ENCODE measurements around the gene SPINT2.

DNA sequence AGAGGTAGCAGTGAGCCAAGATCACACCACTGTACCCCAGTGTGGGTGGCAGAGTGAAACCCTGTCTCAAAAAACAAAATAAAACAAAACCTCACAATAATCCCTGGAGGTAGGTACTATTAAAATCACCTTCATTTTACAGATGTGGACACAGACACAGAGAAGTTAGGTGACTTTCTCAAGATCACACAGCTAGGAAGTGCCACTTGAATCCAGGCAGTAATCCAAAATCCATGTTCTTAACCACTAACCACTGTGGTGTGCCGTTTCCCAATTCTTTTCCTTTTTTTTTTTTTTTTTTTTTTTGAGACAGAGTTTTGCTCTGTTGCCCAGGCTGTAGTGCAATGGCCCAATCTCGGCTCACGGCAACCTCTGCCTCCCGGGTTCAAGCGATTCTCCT lies 17.2 kb upstream of the SPINT2 start:
- TF ChIP-seq, protein P1, sequence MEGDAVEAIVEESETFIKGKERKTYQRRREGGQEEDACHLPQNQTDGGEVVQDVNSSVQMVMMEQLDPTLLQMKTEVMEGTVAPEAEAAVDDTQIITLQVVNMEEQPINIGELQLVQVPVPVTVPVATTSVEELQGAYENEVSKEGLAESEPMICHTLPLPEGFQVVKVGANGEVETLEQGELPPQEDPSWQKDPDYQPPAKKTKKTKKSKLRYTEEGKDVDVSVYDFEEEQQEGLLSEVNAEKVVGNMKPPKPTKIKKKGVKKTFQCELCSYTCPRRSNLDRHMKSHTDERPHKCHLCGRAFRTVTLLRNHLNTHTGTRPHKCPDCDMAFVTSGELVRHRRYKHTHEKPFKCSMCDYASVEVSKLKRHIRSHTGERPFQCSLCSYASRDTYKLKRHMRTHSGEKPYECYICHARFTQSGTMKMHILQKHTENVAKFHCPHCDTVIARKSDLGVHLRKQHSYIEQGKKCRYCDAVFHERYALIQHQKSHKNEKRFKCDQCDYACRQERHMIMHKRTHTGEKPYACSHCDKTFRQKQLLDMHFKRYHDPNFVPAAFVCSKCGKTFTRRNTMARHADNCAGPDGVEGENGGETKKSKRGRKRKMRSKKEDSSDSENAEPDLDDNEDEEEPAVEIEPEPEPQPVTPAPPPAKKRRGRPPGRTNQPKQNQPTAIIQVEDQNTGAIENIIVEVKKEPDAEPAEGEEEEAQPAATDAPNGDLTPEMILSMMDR (IDR thresholded peaks at IDR 0.05): no peak
- peak; percentile 52; the same call in 1 of the 2 replicates for TF ChIP-seq POLR2AphosphoS5 (IDR thresholded peaks at IDR 0.05; ENCODE audit: low read depth, low read length)
- TF ChIP-seq TCF7L2 (IDR thresholded peaks at IDR 0.05; ENCODE audit: low read depth, low read length): no peak

All from Panc1 (cell line).